GM19240 (cell line): ENCODE data around the gene GEMIN7.
"Not testable (repeated sequence)": the region's sequence is repeated elsewhere in the genome, so short reads cannot be mapped to it uniquely, and the experiment has no call there.

ENCODE experiments used
- DNase-seq: peaks from one replicate; pipeline ENCODE4 v3.0.0; 2011; ENCODE audit warnings: low spot score; ENCODE audit not compliant: insufficient read length

The GEMIN7 gene

GRCh38 chr19:45103508-45104319 lies 24.7 kb downstream of the GEMIN7 start:
- DNase-seq: no peak

- DNase-seq: no peak
Observed at GRCh38 chr19:45104658-45105349, 25.7 kb downstream of the GEMIN7 start.

DNA sequence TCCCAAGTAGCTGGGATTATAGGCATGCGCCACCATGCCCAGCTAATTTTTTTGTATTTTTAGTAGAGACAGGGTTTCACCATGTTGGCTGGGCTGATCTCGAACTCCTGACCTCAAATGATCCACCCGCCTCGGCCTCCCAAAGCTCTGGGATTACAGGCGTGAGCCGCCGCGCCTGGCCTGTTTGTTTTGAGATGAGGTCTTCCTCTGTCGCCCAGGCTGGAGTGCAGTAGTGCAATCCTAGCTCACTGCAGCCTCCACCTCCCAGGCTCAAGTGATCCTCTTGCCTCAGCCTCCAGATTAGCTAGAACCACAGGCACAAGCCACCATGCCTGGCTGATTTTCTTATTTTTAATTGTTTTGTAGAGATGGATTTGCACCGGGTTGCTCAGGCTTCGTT lies 27.3 kb downstream of the GEMIN7 start:
- DNase-seq: not testable (repeated sequence)

GRCh38 chr19:45107621-45108150 lies 28.6 kb downstream of the GEMIN7 start:
- no peak for DNase-seq

DNA sequence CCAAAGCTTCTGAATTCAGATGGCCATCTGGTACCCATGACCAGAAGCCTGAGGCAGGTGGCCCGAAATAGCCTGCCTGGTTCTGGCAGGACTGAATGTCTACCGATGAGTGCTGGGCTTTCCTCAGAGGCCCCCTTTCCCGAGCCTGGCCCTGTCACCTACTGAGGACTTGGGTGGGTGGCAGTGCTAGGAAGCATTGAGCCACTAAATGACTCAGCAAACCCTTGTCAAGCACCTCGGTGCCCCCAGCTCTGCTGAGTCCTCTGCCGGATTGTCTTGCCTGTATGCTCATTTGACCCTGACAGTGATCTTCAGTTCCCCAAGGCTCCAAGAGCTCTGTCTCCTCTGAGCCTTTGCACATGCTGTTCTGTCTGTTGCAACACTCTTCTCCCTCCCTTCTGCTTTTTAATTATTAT lies 31.8 kb downstream of the GEMIN7 start:
- no peak for DNase-seq

- no peak for DNase-seq
Observed at GRCh38 chr19:45112111-45112827, 33.2 kb downstream of the GEMIN7 start.

GRCh38 chr19:45113628-45114027 lies 34.6 kb downstream of the GEMIN7 start:
- DNase-seq: no peak

- DNase-seq: no peak
Observed at GRCh38 chr19:45114116-45114515, 35.1 kb downstream of the GEMIN7 start.

GRCh38 chr19:45115809-45116615 lies 37.0 kb downstream of the GEMIN7 start:
- DNase-seq: no peak

DNA sequence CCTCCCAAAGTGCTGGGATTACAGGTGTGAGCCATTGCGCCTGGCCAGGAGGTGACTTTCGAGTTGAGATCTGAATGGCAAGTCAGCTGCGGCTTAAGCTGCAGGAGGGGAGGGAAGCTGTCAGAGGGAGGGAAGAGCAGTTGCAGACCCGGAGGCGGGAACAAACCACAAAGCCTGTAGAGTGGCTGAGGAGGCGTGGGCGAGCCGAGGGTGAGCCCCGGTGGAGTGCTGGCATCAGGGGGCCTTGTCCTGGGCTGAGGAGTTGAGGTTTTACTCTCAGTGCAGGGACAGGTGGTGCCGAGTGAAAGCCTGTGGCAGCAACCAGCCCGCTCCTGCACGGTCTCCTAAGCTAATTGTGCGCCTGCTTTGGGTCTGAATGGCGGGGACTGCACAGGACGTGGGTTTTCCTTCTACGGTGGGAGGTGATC lies 38.1 kb downstream of the GEMIN7 start:
- no peak for DNase-seq

DNA sequence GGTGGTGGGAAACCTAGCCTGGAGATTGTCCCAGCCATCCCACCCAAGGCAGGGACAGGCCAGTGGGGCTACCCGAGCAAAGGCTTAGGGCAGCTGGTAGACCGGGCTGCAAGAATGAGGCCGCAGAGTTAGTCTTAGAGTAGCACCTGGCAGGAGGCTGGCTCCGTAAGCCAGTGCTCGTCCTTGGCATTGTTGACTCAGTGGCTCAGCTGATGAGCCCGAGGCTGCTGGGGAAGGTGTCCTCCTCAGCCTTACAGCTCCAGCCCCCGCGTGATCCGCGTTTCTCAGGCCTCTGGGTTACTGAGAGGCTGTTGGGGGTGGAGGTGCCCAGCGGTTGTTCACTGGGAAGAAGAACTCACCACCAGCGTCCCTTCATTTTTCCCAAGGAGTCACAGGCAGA lies 38.6 kb downstream of the GEMIN7 start:
- no peak for DNase-seq

GRCh38 chr19:45118106-45118505 lies 39.0 kb downstream of the GEMIN7 start:
- no peak for DNase-seq

DNA sequence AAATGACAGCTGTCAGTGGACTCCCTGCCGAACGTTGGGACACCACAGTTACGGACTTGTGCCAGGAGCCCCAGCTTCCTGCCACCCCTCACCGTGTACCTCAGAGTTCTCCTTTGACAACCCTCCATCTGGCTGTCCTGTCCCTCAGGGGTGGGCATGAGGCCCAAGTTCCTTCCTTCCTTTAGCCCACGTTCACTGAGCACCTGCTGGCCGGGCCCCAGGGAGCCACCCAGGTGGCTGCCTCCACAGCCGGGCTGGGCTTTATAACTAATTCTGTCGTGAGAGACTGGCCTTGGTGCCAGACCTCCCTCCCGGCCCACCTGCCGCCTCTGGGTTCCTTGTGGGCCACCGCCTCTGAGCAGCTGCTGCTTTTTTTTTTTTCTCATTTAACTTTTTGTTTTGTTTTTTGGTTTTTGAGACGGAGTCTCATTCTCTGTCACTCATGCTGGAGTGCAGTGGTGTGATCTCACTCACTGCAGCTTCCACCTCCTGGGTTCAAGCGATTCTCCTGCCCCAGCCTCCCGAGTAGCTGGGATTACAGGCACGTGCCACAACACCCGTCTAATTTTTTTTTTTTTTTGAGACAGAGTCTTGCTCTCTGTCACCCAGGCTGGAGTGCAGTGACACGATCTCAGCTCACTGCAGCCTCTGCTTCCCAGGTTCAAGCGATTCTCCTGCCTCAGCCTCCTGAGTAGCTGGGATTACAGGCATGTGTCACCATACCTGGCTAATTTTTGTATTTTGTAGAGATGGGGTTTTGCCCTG lies 39.7 kb downstream of the GEMIN7 start:
- not testable (repeated sequence) for DNase-seq

DNA sequence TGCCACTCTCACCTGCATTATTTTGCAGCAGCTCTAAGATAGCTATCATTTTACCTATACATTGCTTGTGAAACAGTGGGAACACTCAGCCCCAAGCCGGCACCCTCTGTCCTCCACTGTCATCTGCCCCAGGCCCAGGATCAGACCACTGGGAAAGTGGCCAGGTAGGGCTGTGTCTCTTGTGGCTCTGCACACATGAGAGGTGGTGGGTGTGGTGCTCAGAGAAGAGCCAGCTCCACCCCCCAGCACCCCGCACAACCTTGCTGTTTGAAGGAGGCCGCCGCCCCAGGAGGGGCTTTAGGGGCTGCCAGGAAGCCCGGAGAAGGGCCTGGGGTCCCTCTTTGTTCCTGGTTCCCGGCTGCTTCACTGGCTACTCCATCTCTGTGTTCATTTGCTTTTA lies 40.5 kb downstream of the GEMIN7 start:
- DNase-seq: no peak

- DNase-seq: no peak
Observed at GRCh38 chr19:45121827-45122345, 42.8 kb downstream of the GEMIN7 start.

- no peak for DNase-seq
Observed at GRCh38 chr19:45122832-45123231, 43.8 kb downstream of the GEMIN7 start.

DNA sequence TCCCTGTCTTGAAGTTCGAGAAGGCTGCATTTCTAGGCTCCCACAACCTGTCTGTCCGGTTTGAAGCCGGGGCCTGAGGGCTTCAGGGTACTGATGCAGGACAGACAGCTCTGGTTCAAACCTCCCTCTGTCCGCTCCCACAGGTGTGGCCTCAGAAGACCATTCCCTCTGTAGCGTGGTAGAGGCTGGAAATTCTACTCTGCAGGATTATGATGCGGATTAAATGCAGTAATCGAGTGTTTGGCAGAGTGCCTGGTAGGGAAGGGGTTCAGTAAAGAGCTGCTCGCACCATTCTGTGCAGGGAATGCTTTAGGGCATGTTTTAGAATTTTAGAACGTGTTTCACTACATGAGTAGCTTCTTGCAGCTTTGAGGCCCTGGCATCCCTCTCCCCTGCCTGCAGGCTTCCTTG lies 44.4 kb downstream of the GEMIN7 start:
- no peak for DNase-seq

- no peak for DNase-seq
Observed at GRCh38 chr19:45124021-45124420, 45.0 kb downstream of the GEMIN7 start.

GRCh38 chr19:45125360-45125759 lies 46.3 kb downstream of the GEMIN7 start:
- no peak for DNase-seq

GRCh38 chr19:45125975-45126493 lies 47.0 kb downstream of the GEMIN7 start:
- no peak for DNase-seq
